ENCODE results near the gene LTA4H.

LTA4H gene

GRCh38 chr12:96033549-96034389 lies 1.6 kb downstream of the LTA4H start:
- DNase-seq: no peak

- no peak for DNase-seq
Observed at GRCh38 chr12:96029826-96030225, 5.6 kb downstream of the LTA4H start.

- no peak for DNase-seq
Observed at GRCh38 chr12:96028538-96028937, 6.8 kb downstream of the LTA4H start.

GRCh38 chr12:96026331-96026730 lies 9.1 kb downstream of the LTA4H start:
- DNase-seq: no peak

GRCh38 chr12:96025518-96025917 lies 9.9 kb downstream of the LTA4H start:
- DNase-seq: no peak

GRCh38 chr12:96020314-96021003 lies 14.9 kb downstream of the LTA4H start:
- DNase-seq: no peak

- no peak for DNase-seq
Observed at GRCh38 chr12:96015672-96016071, 19.7 kb downstream of the LTA4H start.

GRCh38 chr12:96014943-96015599 lies 20.3 kb downstream of the LTA4H start:
- DNase-seq: no peak

GRCh38 chr12:96007729-96008128 lies 27.7 kb downstream of the LTA4H start:
- no peak for DNase-seq

GRCh38 chr12:96006727-96007126 lies 28.7 kb downstream of the LTA4H start:
- DNase-seq: no peak

GRCh38 chr12:96000858-96001257 lies 34.5 kb downstream of the LTA4H start:
- DNase-seq: no peak

- DNase-seq: no peak
Observed at GRCh38 chr12:95999484-95999883, 35.9 kb downstream of the LTA4H start.

GRCh38 chr12:95998611-95999286 lies 36.6 kb downstream of the LTA4H start:
- DNase-seq: peak in 3 of 5 donors; percentile 9 to 81 (median 20)

GRCh38 chr12:95997911-95998510 lies 37.4 kb downstream of the LTA4H start:
- DNase-seq: peak in 1 of 5 donors; percentile 38

- DNase-seq: no peak
Observed at GRCh38 chr12:95997276-95997675, 38.1 kb downstream of the LTA4H start.

- peak in 1 of 5 donors; percentile 22 for DNase-seq
Observed at GRCh38 chr12:95996034-95996658, 39.2 kb downstream of the LTA4H start, which contains the start of gene HAL. TSS of gene HAL (minus strand) at chr12:95996344. CDS start at chr12:95995910, 434 bp downstream.

GRCh38 chr12:95995238-95996031 lies 40.0 kb downstream of the LTA4H start:
- no peak for DNase-seq

- no peak for DNase-seq
Observed at GRCh38 chr12:95994476-95994875, 40.9 kb downstream of the LTA4H start.

GRCh38 chr12:95993907-95994306 lies 41.5 kb downstream of the LTA4H start:
- DNase-seq: no peak

GRCh38 chr12:95990136-95990535 lies 45.3 kb downstream of the LTA4H start:
- DNase-seq: no peak

GRCh38 chr12:95989504-95990123 lies 45.8 kb downstream of the LTA4H start:
- no peak for DNase-seq
